Right renal cortex interstitium (tissue), 3 donors: ENCODE data around the gene IL27RA. TPM values are rescaled to one million over a fixed set of nuclear protein-coding genes. Genes with fewer than 3 reads are reported as not detected.

Source experiments
- DNase-seq, 3 donors: peaks; one replicate each; pipeline ENCODE4 v3.0.0-alpha.2; 2013; ENCODE audit warnings: low read depth in 3 of 3, low spot score in 2 of 3
- polyA plus RNA-seq, 3 donors: library from polyadenylated mRNA; unstranded; fragments of 120-200 nt; gene quantifications; one replicate each; pipeline ENCODE4 v1.2.1, GENCODE V29; 2013; ENCODE audit not compliant: insufficient read length in 3 of 3

Gene IL27RA
- 1 to 10 TPM; 6.9 to 7.8 (median 7.3) TPM for polyA plus RNA-seq

DNA sequence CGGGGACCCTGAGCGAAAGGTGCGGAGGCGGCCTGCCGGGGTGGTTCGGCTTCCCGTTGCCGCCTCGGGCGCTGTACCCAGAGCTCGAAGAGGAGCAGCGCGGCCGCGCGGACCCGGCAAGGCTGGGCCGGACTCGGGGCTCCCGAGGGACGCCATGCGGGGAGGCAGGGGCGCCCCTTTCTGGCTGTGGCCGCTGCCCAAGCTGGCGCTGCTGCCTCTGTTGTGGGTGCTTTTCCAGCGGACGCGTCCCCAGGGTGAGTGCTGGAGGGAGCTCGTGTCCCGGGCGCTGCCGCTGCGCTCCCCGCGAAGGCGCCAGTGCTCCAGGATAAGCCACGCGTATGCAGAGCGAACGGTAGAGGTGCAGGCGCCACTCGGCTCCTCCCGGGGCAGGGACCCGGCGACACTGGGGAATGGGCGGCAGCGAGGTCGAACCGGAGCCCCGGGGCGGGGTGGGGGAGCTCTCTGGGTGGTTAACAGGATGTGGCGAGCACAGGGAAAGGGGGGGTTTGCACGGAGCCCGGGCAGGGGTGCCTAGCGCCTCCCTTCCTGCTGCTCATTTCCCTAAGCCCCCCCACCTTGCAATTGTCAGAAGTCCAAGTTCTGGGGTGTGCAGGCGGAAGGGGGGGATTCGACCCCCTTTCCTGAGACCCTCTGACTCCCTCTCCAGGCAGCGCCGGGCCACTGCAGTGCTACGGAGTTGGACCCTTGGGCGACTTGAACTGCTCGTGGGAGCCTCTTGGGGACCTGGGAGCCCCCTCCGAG is at the start of gene IL27RA:
Gene IL27RA (plus strand): TSS at position 44 of the 762 bp plus-strand sequence. CDS start 111 bp downstream, at position 155.
- peak in 1 of 3 donors; percentile 54 for DNase-seq

DNA sequence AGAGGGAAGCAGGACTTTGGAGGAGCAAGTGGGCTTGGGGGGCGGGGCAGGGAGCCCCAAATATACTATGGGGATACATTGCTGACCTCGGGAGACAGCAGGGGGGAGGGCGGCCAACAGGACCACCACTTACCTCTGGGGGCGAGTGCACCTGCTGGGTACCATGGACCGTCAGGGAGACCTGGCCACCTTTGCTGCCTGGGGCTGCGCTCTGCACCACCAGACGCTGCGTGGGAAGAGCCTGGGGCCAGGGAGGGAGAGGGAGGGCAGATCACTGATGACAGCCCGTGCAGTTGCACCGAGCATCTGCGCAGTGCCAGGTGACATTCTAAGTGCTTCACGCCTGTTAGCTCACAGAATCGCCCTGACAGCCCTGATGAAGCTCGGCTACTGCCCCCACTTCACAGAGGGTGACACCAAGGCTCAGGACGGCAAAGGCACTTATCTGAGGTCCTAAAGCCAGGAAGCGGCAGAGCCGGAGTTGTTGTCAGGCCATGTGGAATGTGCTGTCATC is 49.5 kb upstream of the IL27RA start:
- DNase-seq = no peak

- no peak for DNase-seq
Observed at GRCh38 chr19:13982773-13983172, 48.8 kb upstream of the IL27RA start.

- DNase-seq = no peak
Observed at GRCh38 chr19:13983213-13983889, 48.2 kb upstream of the IL27RA start.

DNA sequence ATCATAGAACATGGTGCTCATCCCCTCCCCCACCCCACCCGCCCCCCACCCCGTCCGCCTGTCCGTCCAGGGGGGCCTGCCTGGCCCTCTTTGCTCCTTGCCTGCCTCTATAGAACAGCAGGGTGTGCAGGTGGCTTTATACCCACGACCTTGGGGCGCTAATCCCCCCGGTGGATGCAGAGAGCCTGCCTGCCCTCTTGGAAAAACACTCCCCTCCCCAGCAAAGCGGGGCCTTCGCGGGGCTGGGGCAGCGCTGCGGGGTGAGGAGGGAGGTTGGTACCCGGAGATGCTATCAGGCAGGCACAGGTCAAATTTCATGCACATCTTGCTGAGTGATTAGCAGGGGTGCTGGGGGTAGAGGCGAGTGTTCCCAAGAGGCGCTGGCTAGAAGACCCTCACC is 47.4 kb upstream of the IL27RA start:
- no peak for DNase-seq

DNA sequence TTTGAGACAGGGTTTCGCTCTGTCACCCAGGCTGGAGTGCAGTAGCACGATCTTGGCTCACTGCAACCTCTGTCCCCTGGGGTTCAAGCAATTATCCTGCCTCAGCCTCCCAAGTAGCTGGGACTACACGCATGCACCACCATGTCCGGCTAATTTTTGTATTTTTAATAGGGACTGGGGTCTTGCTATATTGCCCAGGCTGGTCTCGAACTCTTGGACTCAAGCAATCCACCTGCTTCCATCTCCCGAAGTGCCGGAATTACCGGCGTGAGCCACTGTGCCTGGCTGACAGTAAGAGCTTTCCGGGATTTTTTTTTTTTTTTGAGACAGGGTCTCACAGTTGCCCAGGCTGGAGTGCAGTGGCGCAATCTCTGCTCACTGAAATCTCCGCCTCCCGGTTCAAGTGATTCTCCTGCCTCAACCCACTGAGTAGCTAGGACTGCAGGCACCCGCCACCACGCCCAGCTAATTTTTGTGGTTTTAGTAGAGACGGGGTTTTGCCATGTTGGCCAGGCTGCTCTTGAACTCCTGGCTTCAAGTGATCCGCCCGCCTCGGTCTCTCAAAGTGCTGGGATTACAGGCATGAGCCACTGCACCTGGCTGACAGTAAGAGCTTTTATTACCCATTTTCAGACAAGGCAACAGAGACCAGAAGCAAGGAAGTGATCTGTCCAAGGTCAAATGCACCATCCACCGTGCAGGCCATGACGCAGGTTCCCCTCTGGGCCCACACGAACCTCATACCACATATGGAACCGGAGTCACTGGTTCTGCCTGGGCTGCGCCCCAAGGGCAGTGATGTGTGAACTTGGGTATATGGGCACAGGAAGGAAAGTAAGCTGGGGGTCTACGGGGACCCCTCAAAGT is 46.5 kb upstream of the IL27RA start:
- no peak for DNase-seq

- DNase-seq = no peak
Observed at GRCh38 chr19:13985771-13986347, 45.7 kb upstream of the IL27RA start.

GRCh38 chr19:13986348-13986904 is 45.1 kb upstream of the IL27RA start:
- no peak for DNase-seq

- DNase-seq = no peak
Observed at GRCh38 chr19:13987101-13987890, 44.3 kb upstream of the IL27RA start.

- DNase-seq = no peak
Observed at GRCh38 chr19:13989487-13989886, 42.1 kb upstream of the IL27RA start.

DNA sequence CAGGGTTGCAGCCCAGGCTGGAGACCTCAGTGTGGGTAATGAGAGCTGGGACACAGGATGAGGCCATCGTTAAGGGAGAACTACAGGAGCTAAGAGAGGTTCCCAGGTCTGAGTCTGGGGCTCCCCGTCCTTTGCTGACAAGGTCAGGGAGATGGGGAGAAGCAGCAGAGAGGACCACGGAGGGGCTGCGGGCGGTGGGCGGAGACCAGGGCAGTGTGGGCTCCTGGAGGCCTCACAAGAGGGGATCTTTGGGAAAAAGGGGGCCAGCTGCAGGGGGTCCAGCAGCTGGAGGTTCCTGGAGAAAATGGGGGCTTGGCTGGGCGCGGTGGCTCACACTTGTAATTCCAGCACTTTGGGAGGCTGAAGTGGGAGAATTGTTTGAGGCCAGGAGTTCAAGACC is 41.5 kb upstream of the IL27RA start:
- no peak for DNase-seq

DNA sequence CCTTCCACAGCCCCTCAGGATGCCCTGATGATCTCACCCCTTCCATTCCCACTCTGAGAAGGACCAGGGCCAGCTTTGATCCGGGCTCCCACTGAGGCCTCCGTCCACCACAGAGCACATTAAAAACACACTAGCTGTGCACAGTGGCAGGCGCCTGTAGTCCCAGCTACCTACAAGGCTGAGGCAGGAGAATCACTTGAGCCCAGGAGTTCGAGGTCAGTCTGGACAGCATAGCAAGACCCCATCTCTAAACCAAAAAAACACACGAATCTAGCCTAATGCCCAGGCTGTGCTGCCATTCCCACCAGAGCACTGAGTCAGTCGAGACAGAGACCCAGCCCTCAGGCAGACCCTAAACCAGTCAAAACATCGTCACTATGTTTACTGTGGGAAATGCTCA is 39.5 kb upstream of the IL27RA start:
- no peak for DNase-seq

DNA sequence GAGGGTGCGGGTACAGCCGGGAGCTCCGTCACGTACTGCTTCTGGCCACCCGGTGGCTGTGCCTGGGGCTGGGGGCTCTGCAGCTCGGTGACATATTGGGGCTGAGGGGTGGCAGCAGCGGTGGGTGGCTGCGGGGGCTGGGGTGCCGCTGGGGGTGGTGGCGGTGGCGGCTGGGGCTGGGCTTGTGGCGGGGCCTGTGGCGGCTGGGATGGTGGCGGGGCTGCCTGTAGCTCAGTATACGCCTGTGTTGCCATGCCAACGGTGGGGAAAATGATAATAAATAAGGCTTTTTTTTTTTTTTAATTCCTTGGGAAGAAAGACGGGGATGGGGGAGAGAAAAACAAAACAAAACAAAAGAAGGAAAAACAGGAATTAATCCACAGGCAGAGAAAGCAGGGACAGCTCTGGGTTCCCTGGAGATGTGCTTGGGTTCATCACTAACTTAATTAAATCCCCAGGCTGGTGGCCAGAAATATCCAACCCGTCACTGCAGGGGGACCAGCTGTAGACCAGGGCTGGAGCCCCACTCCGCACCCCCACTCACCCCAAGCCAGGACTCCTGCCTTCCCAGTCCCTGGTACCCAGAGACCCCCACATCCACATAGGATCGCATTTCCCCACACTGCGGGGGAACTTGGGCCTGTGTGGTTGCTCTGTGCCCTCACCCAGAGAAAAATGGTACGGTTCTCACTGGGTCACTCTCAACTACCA is 37.8 kb upstream of the IL27RA start:
- DNase-seq = no peak

- no peak for DNase-seq
Observed at GRCh38 chr19:13995017-13995728, 36.4 kb upstream of the IL27RA start.

- no peak for DNase-seq
Observed at GRCh38 chr19:13995878-13996765, 35.4 kb upstream of the IL27RA start.

GRCh38 chr19:13996928-13997630 is 34.5 kb upstream of the IL27RA start:
- no peak for DNase-seq

DNA sequence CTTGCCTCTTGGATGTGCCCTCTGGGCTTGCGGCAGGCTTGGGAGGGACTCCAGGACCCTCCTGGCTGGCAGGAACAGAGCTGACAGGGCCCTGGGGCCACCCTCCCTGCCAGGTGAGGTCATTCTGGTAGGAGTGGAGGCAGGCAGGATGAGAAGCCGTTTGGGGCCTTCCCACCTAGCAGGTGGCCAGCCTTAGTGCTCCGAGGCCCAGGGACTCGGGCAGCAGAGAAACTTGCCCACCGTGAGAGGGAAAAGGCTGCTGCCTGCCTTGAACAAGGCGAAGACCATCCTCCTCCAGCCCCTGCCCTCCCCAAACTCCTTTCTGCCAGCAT is 34.0 kb upstream of the IL27RA start:
- DNase-seq = no peak
